Endodermal cell (in vitro differentiated cells): ENCODE results near the gene PIGW. TPM values are rescaled to one million over a fixed set of nuclear protein-coding genes. Genes with fewer than 3 reads are reported as not detected.

Experiments used
- DNase-seq: peaks from one replicate; pipeline ENCODE4 v3.0.0-alpha.2; 2017
- H3K27ac ChIP-seq: 2 replicates; pipeline ENCODE4 v1.5.1; 2013; ENCODE audit warnings: mild to moderate bottlenecking, low read depth, low read length, moderate library complexity
- H3K27me3 ChIP-seq: 2 replicates; pipeline ENCODE4 v1.6.1; 2013; ENCODE audit warnings: mild to moderate bottlenecking, low read length, moderate library complexity; ENCODE audit not compliant: insufficient read depth, control insufficient read depth, poor library complexity, severe bottlenecking
- H3K36me3 ChIP-seq: 2 replicates; pipeline ENCODE4 v1.7.0; 2013; ENCODE audit warnings: mild to moderate bottlenecking, low read length, moderate library complexity; ENCODE audit not compliant: control insufficient read depth, insufficient read depth
- H3K4me1 ChIP-seq: one replicate; pipeline ENCODE4 v1.7.0; 2013; ENCODE audit warnings: low read length; ENCODE audit not compliant: control insufficient read depth, insufficient read depth
- H3K4me3 ChIP-seq: 2 replicates; pipeline ENCODE4 v1.5.1; 2013; ENCODE audit warnings: mild to moderate bottlenecking, low read length, moderate library complexity
- H3K9ac ChIP-seq: 2 replicates; pipeline ENCODE4 v1.6.1; 2013; ENCODE audit warnings: mild to moderate bottlenecking, low read length, moderate library complexity; ENCODE audit not compliant: poor library complexity, severe bottlenecking; ENCODE audit errors: extremely low read depth
- H3K9me3 ChIP-seq: 2 replicates; pipeline ENCODE4 v1.6.1; 2013; ENCODE audit warnings: mild to moderate bottlenecking, low read length, moderate library complexity; ENCODE audit not compliant: control insufficient read depth
- H3K27ac Mint-ChIP-seq: 2 replicates; pipeline ENCODE4 v1.8.0; 2020; ENCODE audit warnings: mixed read lengths
- H3K27me3 Mint-ChIP-seq: 2 replicates; pipeline ENCODE4 v1.8.0; 2021; ENCODE audit warnings: mild to moderate bottlenecking, mixed read lengths; ENCODE audit not compliant: insufficient read depth
- H3K36me3 Mint-ChIP-seq: 2 replicates; pipeline ENCODE4 v1.8.0; 2020; ENCODE audit warnings: low read depth, mixed read lengths
- H3K4me1 Mint-ChIP-seq: 2 replicates; pipeline ENCODE4 v1.8.0; 2020; ENCODE audit warnings: mixed read lengths
- H3K4me3 Mint-ChIP-seq: 2 replicates; pipeline ENCODE4 v1.8.0; 2020; ENCODE audit warnings: mild to moderate bottlenecking, moderate library complexity, mixed read lengths
- H3K9me3 Mint-ChIP-seq: 2 replicates; pipeline ENCODE4 v1.8.0; 2020; ENCODE audit warnings: mild to moderate bottlenecking, mixed read lengths
- WGBS, 2 experiments: methylation state at CpG; one replicate each; pipeline versions ENCODE4 v1.1.5 to v1.1.7; 2013; ENCODE audit warnings: missing lambda C conversion rate in 2 of 2, mixed read lengths in 1 of 2; ENCODE audit not compliant: insufficient coverage in 1 of 2, insufficient read length in 1 of 2; 5-methylcytosine and 5-hydroxymethylcytosine counted together
- total RNA-seq, 2 donors: library from RNA; stranded (reverse); fragmentation: NEBNext Ultra II Directional in 1 of 2; extraction: Animal tissue kit (Norgen Biotek cat#: 25700) in 1 of 2; gene quantifications; 2 replicates in 1 of 2; 3 replicates in 1 of 2; pipeline ENCODE4 v1.2.1, GENCODE V29; 2021
- TF ChIP-seq, protein P1 (sequence below): fragments of 200-600 bp; sonication (generic); conservative IDR thresholded peaks from 2 replicates; pipeline ENCODE4 v1.5.0; 2021; ENCODE audit warnings: antibody characterized with exemption, mild to moderate bottlenecking

PIGW gene
- total RNA-seq, 2 donors from 2014 or later, result 10.8 to 16.6 TPM

DNA sequence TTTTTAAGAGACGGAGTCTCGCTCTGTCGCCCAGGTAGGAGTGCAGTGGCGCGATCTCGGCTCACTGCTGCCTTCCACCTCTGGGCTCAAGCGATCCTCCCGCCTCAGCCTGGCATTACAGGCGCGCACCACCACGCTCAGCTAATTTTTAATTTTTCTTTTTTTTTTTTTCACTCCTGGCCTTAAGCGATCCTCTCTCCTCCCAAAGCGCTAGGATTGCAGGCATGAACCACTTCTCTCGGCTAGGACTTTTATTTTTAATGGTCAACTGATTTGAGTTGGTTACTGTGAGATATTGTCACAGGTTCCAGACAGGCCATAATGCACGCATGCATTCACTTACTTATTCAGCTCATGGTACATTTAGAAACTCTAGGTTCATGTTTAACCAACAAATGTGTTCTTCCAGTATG, 888 bp downstream of the PIGW start:
- peak overlapping the region; percentile 99 for H3K27ac Mint-ChIP-seq

GRCh38 chr17:36540696-36541095, 5.9 kb downstream of the PIGW start:
- no peaks in the 10 kb centered on the region for H3K9me3 Mint-ChIP-seq
- no peaks in the 10 kb centered on the region for H3K27me3 Mint-ChIP-seq
- peaks cover 21% of the 10 kb centered on the region for H3K36me3 ChIP-seq
- H3K27me3 ChIP-seq, result no peaks in the 10 kb centered on the region
- no peak overlapping the region for H3K4me3 ChIP-seq
- H3K9ac ChIP-seq, result no peak overlapping the region
- no peaks in the 10 kb centered on the region for H3K4me1 ChIP-seq
- no peak overlapping the region for H3K27ac Mint-ChIP-seq
- peaks cover 23% of the 10 kb centered on the region for H3K36me3 Mint-ChIP-seq
- peaks cover 3% of the 10 kb centered on the region for H3K4me1 Mint-ChIP-seq
- no peaks in the 10 kb centered on the region for H3K9me3 ChIP-seq
- 93 to 94% methylated on average over 3 of the region's 3 CpGs for WGBS, 2 experiments
- H3K27ac ChIP-seq, result no peak overlapping the region
- no peak overlapping the region for H3K4me3 Mint-ChIP-seq
- no peak for DNase-seq
- TF ChIP-seq, protein P1, sequence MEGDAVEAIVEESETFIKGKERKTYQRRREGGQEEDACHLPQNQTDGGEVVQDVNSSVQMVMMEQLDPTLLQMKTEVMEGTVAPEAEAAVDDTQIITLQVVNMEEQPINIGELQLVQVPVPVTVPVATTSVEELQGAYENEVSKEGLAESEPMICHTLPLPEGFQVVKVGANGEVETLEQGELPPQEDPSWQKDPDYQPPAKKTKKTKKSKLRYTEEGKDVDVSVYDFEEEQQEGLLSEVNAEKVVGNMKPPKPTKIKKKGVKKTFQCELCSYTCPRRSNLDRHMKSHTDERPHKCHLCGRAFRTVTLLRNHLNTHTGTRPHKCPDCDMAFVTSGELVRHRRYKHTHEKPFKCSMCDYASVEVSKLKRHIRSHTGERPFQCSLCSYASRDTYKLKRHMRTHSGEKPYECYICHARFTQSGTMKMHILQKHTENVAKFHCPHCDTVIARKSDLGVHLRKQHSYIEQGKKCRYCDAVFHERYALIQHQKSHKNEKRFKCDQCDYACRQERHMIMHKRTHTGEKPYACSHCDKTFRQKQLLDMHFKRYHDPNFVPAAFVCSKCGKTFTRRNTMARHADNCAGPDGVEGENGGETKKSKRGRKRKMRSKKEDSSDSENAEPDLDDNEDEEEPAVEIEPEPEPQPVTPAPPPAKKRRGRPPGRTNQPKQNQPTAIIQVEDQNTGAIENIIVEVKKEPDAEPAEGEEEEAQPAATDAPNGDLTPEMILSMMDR, result no peak

More for the DNA sequence above, 888 bp downstream of the PIGW start:
- Histone ChIP-seq H3K4me3 (peak overlapping the region; percentile 92), H3K9me3 (no peaks in the 10 kb centered on the region), H3K9ac (peak overlapping the region; percentile 91), H3K36me3 (peaks cover 48% of the 10 kb centered on the region), H3K4me1 (peaks cover 7% of the 10 kb centered on the region), H3K27me3 (no peaks in the 10 kb centered on the region), H3K27ac (peak overlapping the region; percentile 39)
- Mint-ChIP-seq H3K36me3 (peaks cover 46% of the 10 kb centered on the region), H3K4me1 (peaks cover 4% of the 10 kb centered on the region), H3K27me3 (no peaks in the 10 kb centered on the region), H3K9me3 (no peaks in the 10 kb centered on the region), H3K4me3 (peak overlapping the region; percentile 88)
- DNase-seq, result no peak
- TF ChIP-seq, protein P1, result no peak
- 12 to 75% methylated on average over 1 to 14 of the region's 15 CpGs for WGBS, 2 experiments

DNA sequence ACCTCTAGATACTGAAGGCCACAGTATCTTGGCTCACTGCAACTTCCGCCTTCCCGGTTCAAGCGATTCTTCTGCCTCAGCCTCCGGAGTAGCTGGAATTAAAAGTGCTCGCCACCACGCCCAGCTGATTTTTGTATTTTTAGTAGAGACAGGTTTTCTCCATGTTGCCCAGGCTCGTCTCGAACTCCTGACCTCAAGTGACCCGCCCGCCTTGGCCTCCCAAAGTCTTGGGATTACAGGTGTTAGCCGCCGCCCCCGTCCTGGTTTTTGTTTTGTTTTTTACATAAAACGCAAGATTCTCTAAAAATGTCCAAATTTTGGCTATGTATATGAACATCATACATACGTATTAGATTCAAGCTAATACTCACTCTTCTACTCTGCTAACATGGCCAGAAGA, 8.0 kb downstream of the PIGW start:
- no peaks in the 10 kb centered on the region for H3K27me3 ChIP-seq
- 92 to 96% methylated on average over 13 to 15 of the region's 15 CpGs for WGBS, 2 experiments
- H3K4me1 Mint-ChIP-seq, result peaks cover 13% of the 10 kb centered on the region
- H3K27me3 Mint-ChIP-seq, result no peaks in the 10 kb centered on the region
- H3K9me3 ChIP-seq, result no peaks in the 10 kb centered on the region
- H3K9me3 Mint-ChIP-seq, result no peaks in the 10 kb centered on the region
- no peak overlapping the region for H3K9ac ChIP-seq
- no peak overlapping the region for H3K27ac ChIP-seq
- H3K4me1 ChIP-seq, result no peaks in the 10 kb centered on the region
- H3K27ac Mint-ChIP-seq, result no peak overlapping the region
- H3K36me3 ChIP-seq, result peaks cover 27% of the 10 kb centered on the region
- TF ChIP-seq, protein P1, result no peak
- H3K36me3 Mint-ChIP-seq, result peaks cover 11% of the 10 kb centered on the region
- no peak for DNase-seq
- peak overlapping the region; percentile 95 for H3K4me3 ChIP-seq
- no peak overlapping the region for H3K4me3 Mint-ChIP-seq
